ENCODE data around the gene PLA2G7.
"Not testable (repeated sequence)": the region's sequence is repeated elsewhere in the genome, so short reads cannot be mapped to it uniquely, and the experiment has no call there.

PLA2G7 gene

DNA sequence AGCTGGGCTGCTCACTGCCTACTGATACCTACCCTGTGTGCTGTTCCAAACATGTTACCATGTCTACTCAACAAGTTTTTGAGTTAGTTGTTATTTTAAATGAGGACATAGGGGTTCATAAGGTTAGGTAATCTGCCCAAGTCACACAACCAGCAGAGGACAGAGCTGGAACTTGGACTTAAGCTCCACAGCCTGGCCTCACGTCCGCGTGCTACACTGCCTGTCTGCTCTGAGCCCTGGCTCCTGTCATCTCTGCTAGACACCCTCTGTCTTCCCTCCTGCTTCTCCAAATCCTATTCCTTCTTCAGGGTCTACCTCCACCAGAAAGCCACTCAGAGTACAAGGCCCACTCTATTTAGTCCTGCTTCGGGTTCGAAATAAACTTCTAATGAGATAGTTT, 29.8 kb upstream of the PLA2G7 start:
- H3K4me3 ChIP-seq (ENCODE audit: extremely low read depth, insufficient read depth, low read length, poor library complexity, severe bottlenecking): no peak overlapping the region
- no peaks in the 10 kb centered on the region for H3K9me3 ChIP-seq (ENCODE audit: control insufficient read depth, low read length)
- H3K4me1 ChIP-seq (ENCODE audit: control insufficient read depth, insufficient read depth, low read length, poor library complexity, severe bottlenecking): no peaks in the 10 kb centered on the region
- 96 to 100% methylated on average over 4 to 5 of the region's 5 CpGs for WGBS, 2 experiments (ENCODE audit: insufficient coverage in 2 of 2)
- H3K36me3 ChIP-seq (ENCODE audit: control insufficient read depth, insufficient read depth, low read length): no peaks in the 10 kb centered on the region
- no peak overlapping the region for H3K27ac ChIP-seq (ENCODE audit: low read depth, low read length, severe bottlenecking)

- not testable (repeated sequence) for H3K4me3 ChIP-seq (ENCODE audit: extremely low read depth, insufficient read depth, low read length, poor library complexity, severe bottlenecking); H3K36me3 ChIP-seq (ENCODE audit: control insufficient read depth, insufficient read depth, low read length); H3K4me1 ChIP-seq (ENCODE audit: control insufficient read depth, insufficient read depth, low read length, poor library complexity, severe bottlenecking); H3K27ac ChIP-seq (ENCODE audit: low read depth, low read length, severe bottlenecking); H3K9me3 ChIP-seq (ENCODE audit: control insufficient read depth, low read length)
- WGBS, 2 experiments (ENCODE audit: insufficient coverage in 2 of 2): 90 to 98% methylated on average over 7 of the region's 10 CpGs
Observed at GRCh38 chr6:46764280-46764679, 29.1 kb upstream of the PLA2G7 start.

DNA sequence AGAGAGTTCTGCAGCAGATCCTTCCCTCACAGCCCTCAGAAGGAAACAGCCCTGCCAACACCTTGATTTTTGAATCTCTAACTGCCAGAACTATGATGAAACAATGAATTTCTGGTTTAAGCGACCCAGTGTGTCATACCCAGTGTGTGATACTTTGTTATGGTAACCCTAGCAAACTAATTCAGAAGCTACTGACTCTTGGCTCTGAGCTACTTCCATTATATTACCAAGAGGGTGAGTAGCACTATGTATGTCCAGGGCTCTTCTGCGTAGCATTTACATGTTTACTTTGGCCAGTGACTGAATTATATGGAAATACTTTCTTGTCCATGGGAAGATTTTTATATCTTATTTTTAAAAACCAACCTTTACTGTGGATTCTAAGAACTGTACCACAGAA, 28.3 kb upstream of the PLA2G7 start:
- 83% methylated on average over 1 of the region's 2 CpGs; no CpG with 5 or more reads in 1 of the 2 experiments for WGBS, 2 experiments (ENCODE audit: insufficient coverage in 2 of 2)
- no peak overlapping the region for H3K4me3 ChIP-seq (ENCODE audit: extremely low read depth, insufficient read depth, low read length, poor library complexity, severe bottlenecking)

GRCh38 chr6:46760925-46761324, 25.8 kb upstream of the PLA2G7 start:
- Histone ChIP-seq H3K27ac (ENCODE audit: low read depth, low read length, severe bottlenecking) (no peak overlapping the region), H3K4me3 (ENCODE audit: extremely low read depth, insufficient read depth, low read length, poor library complexity, severe bottlenecking) (no peak overlapping the region), H3K4me1 (ENCODE audit: control insufficient read depth, insufficient read depth, low read length, poor library complexity, severe bottlenecking) (peaks cover 6% of the 10 kb centered on the region), H3K9me3 (ENCODE audit: control insufficient read depth, low read length) (no peaks in the 10 kb centered on the region), H3K36me3 (ENCODE audit: control insufficient read depth, insufficient read depth, low read length) (no peaks in the 10 kb centered on the region)
- 86 to 100% methylated on average over 1 to 3 of the region's 3 CpGs for WGBS, 2 experiments (ENCODE audit: insufficient coverage in 2 of 2)

More for the DNA sequence above, 28.3 kb upstream of the PLA2G7 start:
- no peaks in the 10 kb centered on the region for H3K4me1 ChIP-seq (ENCODE audit: control insufficient read depth, insufficient read depth, low read length, poor library complexity, severe bottlenecking)
- H3K36me3 ChIP-seq (ENCODE audit: control insufficient read depth, insufficient read depth, low read length): no peaks in the 10 kb centered on the region
- H3K27ac ChIP-seq (ENCODE audit: low read depth, low read length, severe bottlenecking): no peak overlapping the region
- no peaks in the 10 kb centered on the region for H3K9me3 ChIP-seq (ENCODE audit: control insufficient read depth, low read length)

- H3K27ac ChIP-seq (ENCODE audit: low read depth, low read length, severe bottlenecking): no peak overlapping the region
- no peaks in the 10 kb centered on the region for H3K36me3 ChIP-seq (ENCODE audit: control insufficient read depth, insufficient read depth, low read length)
- no peaks in the 10 kb centered on the region for H3K9me3 ChIP-seq (ENCODE audit: control insufficient read depth, low read length)
- peaks cover 6% of the 10 kb centered on the region for H3K4me1 ChIP-seq (ENCODE audit: control insufficient read depth, insufficient read depth, low read length, poor library complexity, severe bottlenecking)
- H3K4me3 ChIP-seq (ENCODE audit: extremely low read depth, insufficient read depth, low read length, poor library complexity, severe bottlenecking): no peak overlapping the region
- WGBS, 2 experiments (ENCODE audit: insufficient coverage in 2 of 2): 100% methylated on average over 1 of the region's 4 CpGs; no CpG with 5 or more reads in 1 of the 2 experiments
Observed at GRCh38 chr6:46758960-46759753, 24.0 kb upstream of the PLA2G7 start.

DNA sequence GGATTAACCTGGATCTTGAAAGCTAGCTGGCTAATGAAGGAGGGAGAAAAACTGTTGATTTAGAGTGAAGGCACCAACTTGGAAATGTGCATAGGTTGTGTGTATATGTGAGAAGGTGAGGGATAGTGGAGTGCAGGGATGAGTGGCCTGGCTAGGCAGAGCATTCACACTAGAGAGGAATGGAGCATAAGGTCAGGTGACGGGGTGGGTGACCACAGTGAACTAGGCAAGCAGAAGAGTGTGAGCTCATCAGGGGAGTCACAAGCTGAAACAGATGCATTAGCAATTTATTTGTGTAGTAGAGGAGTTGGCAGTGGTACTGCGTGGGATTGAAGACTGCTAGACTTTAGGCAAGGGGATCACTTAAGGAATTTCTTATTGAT, 22.0 kb upstream of the PLA2G7 start:
- H3K4me1 ChIP-seq (ENCODE audit: control insufficient read depth, insufficient read depth, low read length, poor library complexity, severe bottlenecking): peaks cover 6% of the 10 kb centered on the region
- 87 to 95% methylated on average over 2 of the region's 2 CpGs for WGBS, 2 experiments (ENCODE audit: insufficient coverage in 2 of 2)
- H3K4me3 ChIP-seq (ENCODE audit: extremely low read depth, insufficient read depth, low read length, poor library complexity, severe bottlenecking): no peak overlapping the region
- no peaks in the 10 kb centered on the region for H3K9me3 ChIP-seq (ENCODE audit: control insufficient read depth, low read length)
- no peak overlapping the region for H3K27ac ChIP-seq (ENCODE audit: low read depth, low read length, severe bottlenecking)
- no peaks in the 10 kb centered on the region for H3K36me3 ChIP-seq (ENCODE audit: control insufficient read depth, insufficient read depth, low read length)

GRCh38 chr6:46756469-46757213, 21.5 kb upstream of the PLA2G7 start:
- peaks cover 6% of the 10 kb centered on the region for H3K4me1 ChIP-seq (ENCODE audit: control insufficient read depth, insufficient read depth, low read length, poor library complexity, severe bottlenecking)
- WGBS, 2 experiments (ENCODE audit: insufficient coverage in 2 of 2): 70 to 71% methylated on average over 3 to 4 of the region's 7 CpGs
- H3K4me3 ChIP-seq (ENCODE audit: extremely low read depth, insufficient read depth, low read length, poor library complexity, severe bottlenecking): no peak overlapping the region
- H3K36me3 ChIP-seq (ENCODE audit: control insufficient read depth, insufficient read depth, low read length): no peaks in the 10 kb centered on the region
- no peak overlapping the region for H3K27ac ChIP-seq (ENCODE audit: low read depth, low read length, severe bottlenecking)
- no peaks in the 10 kb centered on the region for H3K9me3 ChIP-seq (ENCODE audit: control insufficient read depth, low read length)

GRCh38 chr6:46755865-46756264, 20.7 kb upstream of the PLA2G7 start:
- H3K4me1 ChIP-seq (ENCODE audit: control insufficient read depth, insufficient read depth, low read length, poor library complexity, severe bottlenecking): peaks cover 6% of the 10 kb centered on the region
- H3K36me3 ChIP-seq (ENCODE audit: control insufficient read depth, insufficient read depth, low read length): no peaks in the 10 kb centered on the region
- no peak overlapping the region for H3K4me3 ChIP-seq (ENCODE audit: extremely low read depth, insufficient read depth, low read length, poor library complexity, severe bottlenecking)
- WGBS, 2 experiments (ENCODE audit: insufficient coverage in 2 of 2): no CpG with 5 or more reads among the region's 1 CpG
- no peak overlapping the region for H3K27ac ChIP-seq (ENCODE audit: low read depth, low read length, severe bottlenecking)
- no peaks in the 10 kb centered on the region for H3K9me3 ChIP-seq (ENCODE audit: control insufficient read depth, low read length)

DNA sequence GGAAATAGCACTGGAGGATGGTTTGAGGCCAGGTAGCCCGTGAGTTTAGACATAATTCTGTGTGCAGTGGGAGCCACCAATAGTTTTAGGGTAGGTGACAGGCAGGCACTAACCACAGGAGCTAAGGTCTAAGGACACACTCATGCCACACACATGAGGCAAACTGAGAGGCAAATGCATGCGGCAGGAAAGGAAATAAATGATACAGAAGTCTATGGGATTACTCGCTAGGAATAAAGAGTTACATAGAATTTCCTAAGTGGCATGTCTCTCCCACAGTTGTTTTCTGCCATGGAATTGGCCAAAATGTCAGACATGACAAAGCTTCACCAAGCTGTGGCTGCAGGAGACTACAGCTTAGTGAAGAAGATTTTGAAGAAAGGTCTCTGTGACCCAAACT, 16.5 kb upstream of the PLA2G7 start:
- Histone ChIP-seq H3K4me3 (ENCODE audit: extremely low read depth, insufficient read depth, low read length, poor library complexity, severe bottlenecking) (no peak overlapping the region), H3K9me3 (ENCODE audit: control insufficient read depth, low read length) (no peaks in the 10 kb centered on the region), H3K4me1 (ENCODE audit: control insufficient read depth, insufficient read depth, low read length, poor library complexity, severe bottlenecking) (peaks cover 3% of the 10 kb centered on the region), H3K27ac (ENCODE audit: low read depth, low read length, severe bottlenecking) (no peak overlapping the region), H3K36me3 (ENCODE audit: control insufficient read depth, insufficient read depth, low read length) (no peaks in the 10 kb centered on the region)
- WGBS, 2 experiments (ENCODE audit: insufficient coverage in 2 of 2): 77 to 95% methylated on average over 2 to 3 of the region's 3 CpGs

DNA sequence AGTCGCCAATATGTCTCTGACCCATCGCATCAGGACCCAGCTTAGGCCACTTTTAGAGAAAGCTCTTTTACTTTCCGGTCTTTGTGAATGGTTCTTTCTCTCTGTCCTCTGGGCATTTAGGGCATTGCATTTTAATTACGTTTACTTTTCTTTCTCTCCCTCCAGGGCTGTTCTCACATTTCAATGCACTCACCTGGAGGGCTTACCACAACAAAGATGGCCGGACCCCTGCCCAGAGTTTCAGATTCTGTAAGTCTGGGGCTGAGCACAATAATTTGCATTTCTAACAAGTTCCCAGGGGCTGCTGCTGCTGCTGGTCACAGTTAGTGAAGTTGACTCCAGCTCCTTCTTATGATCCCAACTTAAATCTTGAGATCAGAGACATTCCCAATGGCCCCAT, 14.6 kb upstream of the PLA2G7 start:
- no peak overlapping the region for H3K4me3 ChIP-seq (ENCODE audit: extremely low read depth, insufficient read depth, low read length, poor library complexity, severe bottlenecking)
- no peak overlapping the region for H3K27ac ChIP-seq (ENCODE audit: low read depth, low read length, severe bottlenecking)
- no peaks in the 10 kb centered on the region for H3K4me1 ChIP-seq (ENCODE audit: control insufficient read depth, insufficient read depth, low read length, poor library complexity, severe bottlenecking)
- no peaks in the 10 kb centered on the region for H3K36me3 ChIP-seq (ENCODE audit: control insufficient read depth, insufficient read depth, low read length)
- no peaks in the 10 kb centered on the region for H3K9me3 ChIP-seq (ENCODE audit: control insufficient read depth, low read length)
- WGBS, 2 experiments (ENCODE audit: insufficient coverage in 2 of 2): 62 to 76% methylated on average over 3 to 5 of the region's 5 CpGs

All from mesodermal cell (in vitro differentiated cells).